Hematopoietic multipotent progenitor cell treated with erythropoietin and hydrocortisone succinate and interleukin-3 and kit ligand, for 15 days (in vitro differentiated cells): ENCODE measurements around the gene ITM2C.

ENCODE experiments used
- DNase-seq: peaks from one replicate; pipeline ENCODE4 v3.0.0-alpha.2; 2015; ENCODE audit warnings: low spot score

The ITM2C gene

GRCh38 chr2:230852113-230852512 lies 12.6 kb upstream of the ITM2C start:
- DNase-seq, result no peak

DNA sequence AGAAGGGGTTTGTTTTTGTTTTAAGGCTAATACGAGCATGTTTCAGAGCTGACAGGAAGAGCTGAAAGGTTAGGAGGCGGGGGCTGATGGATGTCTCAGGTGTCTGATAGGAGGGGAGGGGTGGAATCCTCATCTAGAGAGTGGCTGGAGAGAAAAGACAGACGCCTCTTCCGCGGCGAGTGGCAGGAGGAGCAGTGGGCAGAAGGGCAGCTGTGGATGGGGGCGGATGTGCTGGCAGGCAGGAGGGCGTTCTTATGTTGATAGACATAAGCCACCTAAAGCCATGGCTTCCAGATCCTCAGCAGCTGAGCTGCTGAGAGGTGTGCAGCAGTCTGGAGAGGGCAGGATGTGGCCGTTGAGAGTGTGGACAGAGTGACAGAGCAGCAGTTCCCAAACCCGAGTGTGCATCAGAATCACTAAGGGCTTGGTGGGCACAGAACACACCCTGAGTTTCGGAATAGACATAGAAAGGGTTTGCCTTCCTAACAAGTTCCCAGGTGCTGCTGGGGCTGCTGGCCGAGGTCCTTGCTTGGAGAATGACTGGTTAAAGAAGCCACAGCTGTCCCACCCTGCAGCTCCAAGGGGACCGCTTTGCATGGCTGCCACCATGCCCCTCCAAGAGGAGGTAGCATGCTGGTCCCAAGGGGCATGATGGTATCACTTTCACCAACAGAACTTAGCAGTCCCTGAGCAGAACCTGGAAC lies 3.0 kb upstream of the ITM2C start:
- DNase-seq, result no peak

- DNase-seq, result no peak
Measured at GRCh38 chr2:230862292-230862691, 2.5 kb upstream of the ITM2C start.

DNA sequence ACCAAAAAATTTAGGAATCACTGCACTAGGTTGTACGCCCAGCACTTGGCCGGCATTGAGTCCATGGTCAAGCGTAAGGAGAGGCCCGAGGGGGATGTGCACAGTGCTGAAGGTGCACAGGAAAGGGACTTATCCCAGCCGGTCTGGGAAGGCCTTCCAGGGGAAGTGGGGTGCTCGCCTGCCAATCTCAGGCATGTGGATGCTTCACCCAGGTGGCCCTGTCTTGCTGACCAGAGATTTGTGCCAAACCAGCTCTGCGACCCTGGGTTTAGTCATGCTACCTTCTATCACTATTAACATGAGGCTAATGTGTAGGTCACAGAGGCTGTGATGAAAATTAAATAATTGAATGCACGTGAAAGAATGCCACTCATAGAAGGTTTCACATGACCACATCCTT lies 1.7 kb upstream of the ITM2C start:
- DNase-seq, result no peak

GRCh38 chr2:230863442-230864121 lies 1.2 kb upstream of the ITM2C start:
- DNase-seq, result no peak

DNA sequence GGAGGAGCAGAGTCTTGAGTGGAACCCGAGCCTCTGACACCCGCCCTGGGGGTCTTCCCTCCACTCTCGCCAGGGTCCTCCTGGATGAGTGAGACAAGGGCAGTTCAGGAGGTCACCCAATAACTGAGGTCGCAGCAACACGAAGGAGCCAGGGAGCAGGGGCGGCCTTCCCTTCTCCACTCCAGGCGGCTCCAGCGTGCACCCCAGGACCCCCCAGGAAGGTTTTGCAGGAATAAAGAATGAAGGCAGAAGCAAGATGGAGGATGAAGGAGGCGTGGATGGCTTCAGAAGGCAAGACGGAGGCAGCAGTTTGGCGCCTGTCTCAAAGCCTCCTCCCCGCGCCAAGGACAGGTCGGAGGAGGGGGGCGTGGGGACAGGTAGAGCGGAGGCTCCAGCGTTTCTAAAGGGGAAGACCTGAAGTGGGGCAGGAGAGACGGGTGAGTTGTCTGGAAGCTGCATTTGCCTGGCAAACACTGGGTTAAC lies 579 bp upstream of the ITM2C start:
- DNase-seq, result no peak

DNA sequence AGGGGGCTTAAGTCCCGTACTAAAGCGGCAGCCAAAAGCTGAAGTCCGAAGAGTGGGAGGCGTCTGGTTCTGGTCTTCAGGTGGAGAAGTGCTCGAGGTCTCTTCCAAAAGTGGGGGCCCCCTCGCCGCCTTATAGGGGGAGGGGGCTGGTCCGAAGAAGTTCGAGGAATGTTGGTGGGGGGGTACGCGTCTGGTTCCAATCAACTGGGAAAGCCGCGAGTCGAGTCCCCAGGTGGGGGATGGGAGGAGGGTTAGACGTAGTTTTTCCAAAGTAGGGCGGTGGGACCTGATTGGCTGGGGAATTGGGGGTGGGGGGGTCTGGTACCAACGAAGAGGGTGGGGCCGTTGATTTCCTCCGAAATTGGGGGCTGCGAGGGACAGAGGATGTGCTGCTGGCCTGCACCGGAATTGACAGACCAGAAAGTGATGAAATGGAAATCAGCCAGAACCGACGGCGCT lies 594 bp downstream of the ITM2C start:
- DNase-seq, result no peak

- DNase-seq, result no peak
Measured at GRCh38 chr2:230865766-230866755, 1.3 kb downstream of the ITM2C start.

DNA sequence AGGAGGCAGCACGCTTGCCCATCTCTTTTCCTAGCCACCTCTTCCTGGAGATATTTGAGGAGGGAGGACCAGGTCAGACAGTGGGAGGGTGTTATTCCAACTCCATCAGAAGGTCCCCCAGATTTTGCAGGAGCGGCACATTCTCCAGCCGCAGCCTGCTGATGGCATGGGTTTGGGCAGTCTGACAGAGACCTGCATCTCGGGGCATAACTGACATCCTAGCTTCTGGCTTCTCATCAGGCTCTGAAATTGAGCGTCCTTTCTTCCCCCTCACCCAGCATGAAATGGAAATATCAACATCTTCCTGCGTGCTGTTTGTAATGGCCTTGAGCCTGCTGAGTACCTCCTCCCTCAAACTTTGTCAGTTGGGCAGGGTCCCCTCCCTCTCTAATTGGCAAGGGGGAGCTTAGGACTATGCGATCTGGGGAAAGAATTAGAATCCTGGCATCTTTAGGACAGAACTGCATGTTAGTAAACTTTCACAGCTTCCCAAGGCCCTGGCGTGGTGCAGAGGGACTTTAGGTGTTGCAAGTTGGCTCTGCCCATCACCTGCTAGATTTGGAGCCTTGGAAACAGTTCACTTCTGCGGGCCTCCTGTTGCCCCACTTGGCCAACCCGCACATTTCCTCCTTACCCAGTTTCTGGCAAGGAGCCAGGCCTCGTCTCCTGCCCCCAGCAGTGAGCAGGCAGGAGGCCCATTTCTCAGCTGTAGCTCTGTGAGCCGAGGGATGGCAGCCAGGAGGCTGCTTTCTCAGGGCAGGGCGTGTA lies 2.2 kb downstream of the ITM2C start:
- peak; percentile 11 for DNase-seq

DNA sequence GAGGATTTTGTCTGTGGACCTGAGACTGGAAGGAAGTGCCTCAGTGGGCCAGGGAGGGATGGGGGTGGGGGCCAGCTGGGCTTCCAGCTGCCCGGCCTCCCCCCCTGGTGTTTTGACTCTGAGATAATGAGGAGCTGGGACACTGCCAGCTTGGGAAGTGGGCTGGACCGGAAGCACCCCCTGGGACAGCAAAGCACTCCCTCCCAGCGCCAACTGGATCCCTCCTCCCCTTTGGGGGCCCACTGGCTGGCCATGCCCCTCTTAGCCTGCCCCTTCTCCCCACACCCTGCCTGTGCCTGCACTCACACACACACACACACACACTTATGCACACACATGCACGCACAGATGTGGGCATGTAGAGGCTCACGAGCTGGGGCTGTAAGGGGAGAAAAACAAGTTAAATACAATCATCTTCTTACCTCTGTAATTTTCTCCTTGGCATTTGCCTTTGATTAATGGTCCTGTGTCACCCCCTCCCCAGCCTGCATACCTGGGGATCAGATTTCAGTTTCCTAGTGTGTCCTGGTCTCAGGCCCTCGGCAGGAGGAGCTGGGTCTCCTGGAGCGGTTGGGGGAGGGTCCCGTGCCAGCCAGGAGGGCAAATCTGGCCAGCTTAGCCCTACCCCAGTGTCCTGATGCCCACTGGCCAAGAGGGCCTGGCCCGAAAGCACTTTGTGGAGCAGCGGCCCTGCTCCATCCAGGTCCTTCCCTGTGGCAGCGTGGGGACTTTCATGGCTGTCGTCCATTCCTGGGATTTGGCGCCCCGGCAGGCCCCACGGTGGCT lies 3.6 kb downstream of the ITM2C start:
- no peak for DNase-seq

DNA sequence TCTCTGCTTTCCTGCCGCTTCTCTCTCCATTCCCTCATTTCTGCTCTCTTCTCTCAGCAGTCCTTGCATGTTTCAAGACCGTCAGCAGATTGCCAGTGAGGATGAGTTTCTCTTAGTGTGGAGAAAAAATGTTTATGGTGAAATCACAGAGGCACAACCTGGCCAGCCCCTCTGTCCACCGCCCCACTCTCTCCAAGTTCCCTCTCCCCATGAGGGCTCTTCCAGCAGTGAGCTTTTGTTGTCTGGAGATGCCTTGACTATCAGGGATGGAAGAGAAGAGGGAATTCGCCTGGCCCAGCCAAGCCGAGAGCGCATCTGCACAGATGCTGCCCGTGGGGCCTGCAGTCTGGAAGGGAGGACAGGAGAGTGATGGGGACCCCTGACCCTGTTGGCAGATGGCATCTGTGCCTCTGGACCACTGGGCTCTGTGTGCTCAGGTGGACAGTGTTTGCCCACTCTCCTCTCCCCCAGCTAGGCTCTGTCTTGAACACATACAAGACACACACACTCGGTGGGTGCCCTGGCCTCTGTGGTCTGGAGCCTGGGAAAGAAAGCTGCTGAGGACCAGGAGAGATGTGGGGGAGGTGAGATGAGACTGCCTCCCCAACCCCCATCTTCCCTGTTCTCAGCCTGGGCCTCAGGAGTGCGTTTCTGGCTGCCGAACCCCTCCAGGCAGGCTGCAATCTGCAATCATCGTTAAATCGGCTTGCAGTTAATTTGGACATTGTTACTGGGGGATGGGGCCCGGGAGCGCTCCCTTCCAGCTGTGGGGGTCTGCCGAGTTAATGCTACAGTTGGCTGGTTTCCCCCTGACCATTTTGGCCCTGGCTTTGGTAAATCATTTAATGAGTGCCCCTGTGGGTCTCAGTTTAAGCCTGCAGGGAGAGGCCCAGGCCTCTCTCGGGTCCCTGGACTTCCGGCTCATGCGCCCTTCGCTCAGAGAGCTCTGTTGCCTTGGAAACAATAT lies 4.5 kb downstream of the ITM2C start:
- DNase-seq, result no peak

GRCh38 chr2:230869914-230870543 lies 5.3 kb downstream of the ITM2C start:
- no peak for DNase-seq

DNA sequence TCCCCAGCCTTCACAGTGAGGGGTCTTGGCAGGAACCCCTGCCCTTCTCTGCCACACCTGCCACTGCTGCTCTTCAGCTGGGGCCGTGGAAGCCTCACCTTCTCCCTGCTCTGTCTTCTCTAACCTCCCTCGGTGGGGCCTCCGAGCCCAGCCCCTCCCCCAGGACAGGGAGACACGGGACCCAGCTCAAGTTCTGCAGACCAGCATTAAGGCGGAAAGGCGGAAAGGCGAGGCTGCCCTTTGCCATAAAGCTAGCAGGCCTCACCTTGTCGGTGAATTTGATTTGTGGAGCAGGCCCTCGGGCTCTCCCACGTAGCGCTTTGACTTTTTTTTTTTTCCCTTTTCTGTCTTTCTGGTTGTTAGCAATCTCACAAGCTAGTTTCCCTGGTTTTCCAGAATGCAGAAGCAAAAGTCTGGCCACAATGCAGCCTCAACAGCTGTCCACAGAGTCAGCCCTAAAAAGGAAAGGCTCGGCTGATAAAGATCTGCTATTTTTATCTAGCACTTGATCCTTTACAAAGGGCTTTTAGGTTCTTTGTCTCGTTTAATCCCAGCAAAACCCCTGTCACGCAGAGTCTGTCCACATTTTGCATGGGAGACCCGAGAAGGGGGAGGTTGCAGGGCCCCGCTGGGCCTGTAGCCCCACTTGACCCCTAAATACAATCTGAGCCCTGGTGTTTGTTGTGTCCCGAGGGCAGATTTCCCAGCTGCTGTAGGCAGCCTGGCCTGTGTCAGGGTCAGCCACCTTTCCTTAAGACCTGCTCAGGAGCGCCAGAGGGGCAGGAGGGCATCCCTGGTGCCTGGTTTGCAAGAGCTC lies 6.0 kb downstream of the ITM2C start:
- DNase-seq, result no peak

DNA sequence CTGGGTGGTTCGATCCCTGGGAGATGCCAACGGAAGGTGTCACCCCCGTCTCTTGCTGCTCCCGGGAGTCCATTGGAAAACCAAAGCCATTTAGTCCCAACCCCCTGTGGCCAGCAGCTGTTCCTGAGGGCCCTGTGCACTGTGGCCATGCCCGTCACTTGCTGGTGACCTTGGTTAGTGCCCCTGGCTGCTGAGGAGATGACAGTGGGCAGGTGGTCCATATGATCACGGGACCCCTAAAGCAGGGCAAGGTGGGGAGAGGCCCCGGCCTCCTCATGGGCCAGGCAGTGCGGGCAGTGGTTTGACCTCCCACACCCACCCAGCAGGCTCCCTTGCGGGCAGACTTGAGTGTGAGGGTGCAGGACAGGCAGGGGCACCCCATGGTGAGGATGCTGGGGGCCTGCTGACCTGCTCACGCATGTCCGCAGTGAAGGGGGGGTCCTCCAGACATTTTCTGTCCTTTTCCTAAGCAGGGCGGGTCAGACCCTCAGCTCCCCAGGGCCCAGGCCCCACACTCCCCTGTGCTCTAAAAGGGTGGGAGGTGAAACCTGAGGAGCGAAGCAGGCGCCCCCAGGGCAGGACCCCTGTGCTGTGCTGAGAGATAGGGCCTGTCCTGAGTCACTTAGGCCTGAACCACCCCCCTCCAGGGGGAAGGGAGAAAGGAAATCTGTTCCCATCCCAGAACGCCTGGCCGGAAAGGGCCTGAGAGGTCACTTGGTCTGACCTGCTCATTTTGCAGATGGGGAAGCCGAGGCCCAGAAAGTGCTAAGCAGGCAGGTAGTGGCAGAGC lies 6.8 kb downstream of the ITM2C start:
- no peak for DNase-seq

- no peak for DNase-seq
Measured at GRCh38 chr2:230872151-230872967, 7.6 kb downstream of the ITM2C start.

DNA sequence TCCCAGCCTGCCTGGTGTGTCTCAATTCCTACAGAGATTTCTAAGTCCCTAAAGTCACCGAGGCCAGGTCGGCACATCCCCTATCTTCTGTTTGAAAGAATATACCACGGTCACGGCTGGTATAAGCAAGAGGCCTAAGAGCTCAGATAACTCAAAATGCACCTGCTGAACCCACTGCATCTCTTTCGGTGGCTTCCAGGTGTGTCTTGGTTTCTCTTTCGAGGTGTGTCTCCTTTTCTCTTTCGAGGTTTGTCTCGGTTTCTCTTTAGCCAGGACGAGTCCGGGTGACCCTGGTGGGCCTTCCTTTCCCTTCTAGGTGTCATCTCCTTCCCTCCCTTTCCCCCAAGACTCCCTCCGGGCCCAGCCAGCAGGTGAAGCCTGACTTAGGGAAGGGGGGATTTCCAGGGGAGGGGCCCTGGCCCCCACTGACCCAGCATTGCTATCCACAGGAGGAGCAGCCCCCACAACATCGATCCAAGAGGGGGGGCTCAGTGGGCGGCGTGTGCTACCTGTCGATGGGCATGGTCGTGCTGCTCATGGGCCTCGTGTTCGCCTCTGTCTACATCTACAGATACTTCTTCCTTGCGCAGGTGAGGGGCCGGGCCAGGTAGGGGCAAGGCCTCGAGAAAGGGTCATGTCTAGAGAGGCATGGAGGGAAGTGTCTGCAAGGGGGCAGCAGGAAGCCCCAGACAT lies 8.4 kb downstream of the ITM2C start:
- DNase-seq, result no peak
